ENCODE measurements around the gene ATP6V0E2.

Gene ATP6V0E2

GRCh38 chr7:149825567-149826343 lies 48.0 kb upstream of the ATP6V0E2 start:
- Histone ChIP-seq H3K9me2 (replicated peaks; ENCODE audit: insufficient read depth, low read length) (no peaks in the 10 kb centered on the region), H3K4me3 (ENCODE audit: low read length) (no peak overlapping the region), H4K20me1 (ENCODE audit: insufficient read depth, low read length) (no peaks in the 10 kb centered on the region), H3K4me1 (ENCODE audit: low read length) (no peaks in the 10 kb centered on the region), H3K79me2 (ENCODE audit: low read length) (no peaks in the 10 kb centered on the region), H3K9me3 (replicated peaks; ENCODE audit: insufficient read depth, low read length) (no peaks in the 10 kb centered on the region), H3K27ac (ENCODE audit: low read length) (no peak overlapping the region), H3K4me2 (ENCODE audit: low read depth, low read length) (no peak overlapping the region), H3K9ac (ENCODE audit: low read length) (no peak overlapping the region), H2AFZ (ENCODE audit: low read length) (no peak overlapping the region), H3K36me3 (replicated peaks; ENCODE audit: insufficient read depth, low read length) (no peaks in the 10 kb centered on the region), H3F3A (ENCODE audit: insufficient read depth, low read length) (no peaks in the 10 kb centered on the region), H3K27me3 (replicated peaks; ENCODE audit: insufficient read depth, low read length) (peaks cover 83% of the 10 kb centered on the region)
- DNase-seq: no peak
- TF ChIP-seq EZH2phosphoT487 (IDR thresholded peaks at IDR 0.05; ENCODE audit: low read length): no peak
- TF ChIP-seq EZH2 (optimal IDR thresholded peaks at IDR 0.05; ENCODE audit: low read depth, low read length): no peak
- no peak for TF ChIP-seq CTCF (IDR thresholded peaks at IDR 0.05; ENCODE audit: low read length)

- H3F3A ChIP-seq (ENCODE audit: insufficient read depth, low read length): no peaks in the 10 kb centered on the region
- TF ChIP-seq EZH2 (optimal IDR thresholded peaks at IDR 0.05; ENCODE audit: low read depth, low read length) (no peak), CTCF (IDR thresholded peaks at IDR 0.05; ENCODE audit: low read length) (no peak), EZH2phosphoT487 (IDR thresholded peaks at IDR 0.05; ENCODE audit: low read length) (no peak)
- no peak overlapping the region for H2AFZ ChIP-seq (ENCODE audit: low read length)
- no peak overlapping the region for H3K27ac ChIP-seq (ENCODE audit: low read length)
- no peaks in the 10 kb centered on the region for H3K36me3 ChIP-seq (replicated peaks; ENCODE audit: insufficient read depth, low read length)
- DNase-seq: no peak
- H3K9me3 ChIP-seq (replicated peaks; ENCODE audit: insufficient read depth, low read length): no peaks in the 10 kb centered on the region
- H3K9me2 ChIP-seq (replicated peaks; ENCODE audit: insufficient read depth, low read length): no peaks in the 10 kb centered on the region
- no peak overlapping the region for H3K4me2 ChIP-seq (ENCODE audit: low read depth, low read length)
- no peak overlapping the region for H3K9ac ChIP-seq (ENCODE audit: low read length)
- H4K20me1 ChIP-seq (ENCODE audit: insufficient read depth, low read length): no peaks in the 10 kb centered on the region
- no peaks in the 10 kb centered on the region for H3K79me2 ChIP-seq (ENCODE audit: low read length)
- H3K27me3 ChIP-seq (replicated peaks; ENCODE audit: insufficient read depth, low read length): peaks cover 82% of the 10 kb centered on the region
- H3K4me3 ChIP-seq (ENCODE audit: low read length): no peak overlapping the region
- no peaks in the 10 kb centered on the region for H3K4me1 ChIP-seq (ENCODE audit: low read length)
These were observed 47.3 kb upstream of the ATP6V0E2 start for GRCh38 chr7:149826344-149827088.

GRCh38 chr7:149827089-149827981 lies 46.4 kb upstream of the ATP6V0E2 start:
- no peaks in the 10 kb centered on the region for H3K4me1 ChIP-seq (ENCODE audit: low read length)
- H3K4me2 ChIP-seq (ENCODE audit: low read depth, low read length): no peak overlapping the region
- H2AFZ ChIP-seq (ENCODE audit: low read length): no peak overlapping the region
- DNase-seq: no peak
- peaks cover 82% of the 10 kb centered on the region for H3K27me3 ChIP-seq (replicated peaks; ENCODE audit: insufficient read depth, low read length)
- no peak overlapping the region for H3K4me3 ChIP-seq (ENCODE audit: low read length)
- TF ChIP-seq EZH2 (optimal IDR thresholded peaks at IDR 0.05; ENCODE audit: low read depth, low read length) (no peak), CTCF (IDR thresholded peaks at IDR 0.05; ENCODE audit: low read length) (no peak), EZH2phosphoT487 (IDR thresholded peaks at IDR 0.05; ENCODE audit: low read length) (no peak)
- no peaks in the 10 kb centered on the region for H3K9me3 ChIP-seq (replicated peaks; ENCODE audit: insufficient read depth, low read length)
- H3K27ac ChIP-seq (ENCODE audit: low read length): no peak overlapping the region
- H3K9ac ChIP-seq (ENCODE audit: low read length): no peak overlapping the region
- no peaks in the 10 kb centered on the region for H3K36me3 ChIP-seq (replicated peaks; ENCODE audit: insufficient read depth, low read length)
- H3F3A ChIP-seq (ENCODE audit: insufficient read depth, low read length): no peaks in the 10 kb centered on the region
- H3K9me2 ChIP-seq (replicated peaks; ENCODE audit: insufficient read depth, low read length): no peaks in the 10 kb centered on the region
- no peaks in the 10 kb centered on the region; the same call in 1 of the 2 replicates for H4K20me1 ChIP-seq (ENCODE audit: insufficient read depth, low read length)
- no peaks in the 10 kb centered on the region for H3K79me2 ChIP-seq (ENCODE audit: low read length)

All from MM.1S (cell line).